ENCODE data around the gene ZPBP2.

The ZPBP2 gene

DNA sequence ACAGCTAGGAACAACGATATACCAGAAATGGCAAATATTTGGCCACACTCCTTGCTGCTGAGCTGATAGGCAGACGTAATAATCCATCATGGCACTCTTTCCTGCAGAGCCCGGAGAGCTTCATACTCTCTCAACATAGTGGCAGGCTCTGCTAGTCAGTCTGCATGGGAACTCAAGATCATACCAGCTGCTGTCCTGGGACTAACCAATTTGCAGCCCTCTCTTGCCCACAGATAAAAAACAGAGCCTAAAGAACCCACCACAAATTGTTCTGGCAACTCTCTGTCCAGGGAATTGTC, 36.9 kb downstream of the ZPBP2 start:
- in situ Hi-C loops (cut with HindIII; ENCODE audit: low sequenced_read_pairs), result no loop called here

DNA sequence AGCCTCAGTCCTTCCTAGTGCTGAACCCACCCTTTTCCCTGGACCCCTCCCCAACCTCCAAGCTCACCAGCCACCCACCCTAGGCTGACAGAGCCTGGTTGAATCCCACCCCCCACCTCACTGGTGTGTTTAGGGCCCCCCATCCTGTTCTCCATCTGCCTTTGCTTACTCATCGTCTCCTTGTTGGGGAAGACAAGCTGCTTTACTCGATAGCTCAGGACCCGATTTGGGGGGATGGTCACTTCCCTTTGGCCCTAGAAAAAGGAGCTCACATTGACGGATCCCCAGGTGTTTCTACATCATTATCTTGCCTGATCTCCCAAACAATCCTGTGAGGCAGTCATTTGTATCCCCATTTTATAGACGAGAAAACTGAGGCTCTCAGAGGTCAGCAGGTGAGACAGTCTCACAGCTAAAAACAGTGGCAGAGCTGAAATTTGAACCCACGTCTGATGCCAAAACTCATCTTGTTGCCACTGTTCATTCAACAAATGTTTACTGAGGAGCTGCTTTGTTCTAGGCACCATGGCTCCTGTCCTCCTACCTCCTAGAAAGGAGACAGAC, 40.9 kb downstream of the ZPBP2 start:
- in situ Hi-C loops (cut with HindIII; ENCODE audit: low sequenced_read_pairs), result no loop called here

DNA sequence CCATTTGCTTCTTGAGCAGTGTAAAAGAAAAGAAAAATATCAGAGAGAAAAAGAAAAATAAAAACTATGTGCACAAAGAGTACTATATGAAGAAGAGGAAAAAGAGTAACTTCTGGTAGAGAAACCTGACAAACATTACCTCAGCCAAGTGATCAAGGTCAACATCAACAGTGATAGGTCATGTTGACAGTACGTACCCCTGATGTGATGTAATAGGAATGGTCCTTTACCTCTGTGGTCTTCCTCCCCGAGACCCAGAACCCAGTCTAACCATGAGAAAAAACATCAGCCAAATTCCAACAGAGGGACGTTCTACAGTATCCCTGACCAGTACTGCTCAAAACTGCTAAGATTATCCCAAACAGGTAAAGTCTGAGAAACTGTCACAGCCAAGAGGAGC, 46.0 kb downstream of the ZPBP2 start:
- in situ Hi-C loops (cut with HindIII; ENCODE audit: low sequenced_read_pairs), result no loop called here

GRCh38 chr17:39915559-39915958, 47.6 kb downstream of the ZPBP2 start:
- in situ Hi-C loops (cut with HindIII; ENCODE audit: low sequenced_read_pairs), result no loop called here

- in situ Hi-C loops (cut with HindIII; ENCODE audit: low sequenced_read_pairs), result no loop called here
Measured at GRCh38 chr17:39916918-39917317, 48.9 kb downstream of the ZPBP2 start.

- in situ Hi-C loops (cut with HindIII; ENCODE audit: low sequenced_read_pairs), result no loop called here
Measured at GRCh38 chr17:39919087-39919683, 51.2 kb downstream of the ZPBP2 start.

- in situ Hi-C loops (cut with HindIII; ENCODE audit: low sequenced_read_pairs), result no loop called here
Measured at GRCh38 chr17:39920218-39921210, 52.5 kb downstream of the ZPBP2 start.

- in situ Hi-C loops (cut with HindIII; ENCODE audit: low sequenced_read_pairs), result no loop called here
Measured at GRCh38 chr17:39921323-39921722, 53.3 kb downstream of the ZPBP2 start.

DNA sequence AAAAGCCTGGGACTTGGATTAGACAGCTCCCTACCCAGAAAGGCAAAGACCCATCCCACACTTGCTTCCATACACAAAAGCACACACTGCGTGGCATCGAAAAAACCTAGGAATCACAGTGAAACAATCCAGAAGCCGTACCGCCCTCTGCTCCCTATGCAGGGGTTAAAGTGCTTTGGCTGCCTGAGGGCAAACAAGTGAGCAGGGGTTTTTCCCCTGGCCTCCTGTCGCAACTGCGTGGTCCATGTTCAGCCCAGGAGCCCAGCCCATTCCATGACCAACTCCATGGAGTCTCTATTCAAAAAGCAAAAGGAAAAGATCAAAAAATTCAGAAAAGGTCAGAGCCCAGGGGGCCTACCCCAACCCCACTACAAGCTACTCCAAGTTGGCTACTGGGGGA, 54.0 kb downstream of the ZPBP2 start:
- in situ Hi-C loops (cut with HindIII; ENCODE audit: low sequenced_read_pairs), result no loop called here

DNA sequence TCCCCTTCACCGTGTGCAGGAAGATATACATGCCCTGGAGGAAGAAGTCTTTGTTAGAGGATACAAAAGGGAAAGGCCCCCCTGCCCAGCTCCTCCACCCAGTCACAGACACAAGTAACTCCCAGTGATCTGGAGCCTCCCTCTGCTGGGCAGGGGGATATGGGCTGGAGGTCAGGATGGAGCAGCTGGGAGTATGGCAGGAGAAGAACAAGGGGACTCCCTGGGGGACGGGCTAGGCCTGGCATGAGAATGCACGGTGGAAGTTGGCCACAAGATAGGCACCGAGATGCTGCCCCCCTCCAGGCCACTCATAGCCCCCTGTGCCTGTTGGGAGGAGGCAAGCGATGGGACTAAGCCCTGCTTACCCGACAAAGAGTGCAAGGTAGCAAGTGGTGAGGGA, 55.2 kb downstream of the ZPBP2 start:
- in situ Hi-C loops (cut with HindIII; ENCODE audit: low sequenced_read_pairs), result no loop called here

DNA sequence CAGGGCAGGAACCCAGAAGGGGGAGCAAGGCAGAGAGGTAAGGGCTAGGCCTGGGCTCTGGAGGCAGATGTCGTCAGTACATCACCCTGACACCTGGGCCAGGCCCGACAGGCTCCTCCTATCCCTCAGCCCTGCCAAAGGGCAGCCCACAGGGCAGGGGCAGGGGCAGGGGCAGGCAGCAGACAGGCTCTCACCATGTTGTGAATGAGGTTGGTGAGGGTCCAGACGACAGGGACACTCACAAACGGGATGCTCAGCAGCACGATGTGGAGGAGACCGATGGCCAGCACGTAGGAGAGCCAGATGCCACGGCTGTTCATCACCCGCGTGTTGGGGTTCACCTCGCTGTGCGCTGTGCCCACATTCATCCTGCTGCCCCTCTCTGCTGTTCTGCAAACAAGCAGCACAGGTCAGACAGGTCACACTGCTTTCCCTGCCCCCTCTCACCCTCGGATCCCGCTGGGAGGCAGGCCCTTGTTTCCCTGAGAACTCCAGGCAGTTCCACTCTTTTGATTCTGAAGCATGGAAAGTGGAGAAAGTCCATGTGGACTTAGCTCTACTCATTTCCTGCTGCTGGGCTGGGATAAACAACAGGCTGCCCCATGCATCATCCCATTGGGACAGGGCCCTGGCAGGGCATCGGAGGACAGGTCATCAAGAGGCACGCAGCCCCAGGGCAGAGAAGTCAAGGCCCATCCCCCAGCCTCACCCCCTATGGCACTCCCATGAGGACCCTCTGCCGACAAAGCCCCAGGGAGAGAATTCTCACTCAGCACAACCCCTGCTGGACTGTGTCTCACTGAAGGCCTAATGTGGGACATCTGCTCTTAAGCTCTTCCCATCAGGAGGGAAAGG, 56.1 kb downstream of the ZPBP2 start:
- in situ Hi-C loops (cut with HindIII; ENCODE audit: low sequenced_read_pairs), result no loop called here

DNA sequence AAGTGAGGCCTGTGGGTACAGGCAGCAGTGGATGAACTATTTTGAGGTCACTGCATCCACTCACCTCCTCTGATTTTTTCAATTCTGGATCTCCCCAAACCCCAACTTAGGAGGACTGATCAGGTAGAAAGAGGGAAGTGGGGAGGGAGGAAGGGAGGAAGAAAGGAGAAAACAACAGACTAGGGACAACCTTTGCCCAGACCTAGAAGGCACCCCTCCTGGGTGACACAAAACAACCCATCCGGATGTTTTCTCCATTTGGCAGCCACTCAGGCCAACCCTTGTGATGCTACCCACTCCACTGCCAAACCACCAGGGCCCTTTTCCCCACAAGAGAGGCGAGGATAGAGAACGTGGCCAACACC, 56.7 kb downstream of the ZPBP2 start:
- in situ Hi-C loops (cut with HindIII; ENCODE audit: low sequenced_read_pairs), result no loop called here

DNA sequence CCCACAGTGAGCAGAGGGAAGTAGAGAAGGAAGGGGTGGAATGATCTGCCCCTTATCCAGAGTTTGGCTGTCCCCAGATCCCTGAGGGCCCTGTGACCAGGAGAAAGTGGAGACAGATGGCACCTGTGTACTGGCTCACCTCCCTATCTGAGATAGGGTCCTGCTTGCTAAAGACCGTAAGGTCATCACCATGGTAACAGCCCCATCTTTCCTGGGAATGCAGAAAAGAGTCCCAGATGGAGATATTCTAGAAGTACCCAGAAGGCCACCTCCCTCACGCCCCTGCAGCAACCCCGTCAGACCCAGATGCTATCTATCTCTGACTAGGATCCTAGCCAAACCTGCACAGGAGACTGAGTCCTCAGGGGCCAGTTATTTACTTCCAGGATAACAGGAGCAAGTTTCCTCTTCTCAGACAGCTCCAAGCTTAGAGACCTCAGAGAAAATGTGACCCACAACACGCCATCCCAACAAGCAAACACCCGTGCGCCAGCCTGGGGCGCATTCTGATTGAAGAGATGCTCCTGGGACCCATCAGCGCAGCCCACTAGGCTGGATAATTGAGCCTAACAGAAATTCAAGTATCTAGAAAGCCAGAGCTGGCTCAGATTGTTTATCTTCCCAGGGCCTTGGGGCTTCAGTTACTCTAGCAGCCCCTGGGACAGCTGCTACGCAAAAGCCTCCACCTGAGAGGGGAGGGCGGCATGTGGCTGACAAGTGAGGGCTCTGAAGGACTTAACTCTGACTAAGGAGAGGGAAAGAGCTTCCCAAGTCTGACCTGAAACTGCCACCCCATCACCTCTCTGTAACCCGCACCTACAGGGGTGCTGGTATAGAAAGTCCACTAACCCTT, 57.5 kb downstream of the ZPBP2 start:
- in situ Hi-C loops (cut with HindIII; ENCODE audit: low sequenced_read_pairs), result no loop called here

DNA sequence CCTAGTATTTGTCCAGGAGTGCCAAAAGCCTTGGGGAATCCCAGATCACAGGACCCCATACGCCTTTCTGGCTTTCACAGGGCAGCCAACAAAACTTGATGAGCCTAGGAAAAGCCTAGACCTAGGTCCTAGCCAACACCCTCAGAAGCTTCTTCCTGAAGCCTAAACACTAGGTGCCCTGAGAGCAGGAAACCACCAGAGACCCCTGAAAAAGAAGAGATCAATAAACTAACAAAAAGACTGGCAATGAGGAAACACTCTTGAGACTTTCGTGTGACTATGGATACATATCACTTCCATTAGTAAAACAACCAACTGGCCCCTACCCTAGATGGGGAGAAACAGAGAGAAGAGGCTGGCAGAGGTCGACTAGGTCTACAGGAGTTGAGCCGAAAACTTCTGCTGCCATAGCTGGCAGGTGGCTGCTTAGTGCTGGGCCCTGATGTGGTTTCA, 58.2 kb downstream of the ZPBP2 start:
- in situ Hi-C loops (cut with HindIII; ENCODE audit: low sequenced_read_pairs), result no loop called here

GRCh38 chr17:39926588-39927100, 58.6 kb downstream of the ZPBP2 start:
- in situ Hi-C loops (cut with HindIII; ENCODE audit: low sequenced_read_pairs), result no loop called here
